SK-N-SH (cell line): ENCODE measurements around the gene SFXN5. TPM values are rescaled to one million over a fixed set of nuclear protein-coding genes. Genes with fewer than 3 reads are reported as not detected.

Experiments used
- CTCF ChIA-PET: fragments of 300-600, 350-600 bp; formaldehyde crosslinking; extraction: SDS; loops from one replicate; lab custom pipeline; 2021; lab: Yijun Ruan, JAX
- POLR2A ChIA-PET: fragments of 350-600 bp; sonication (Branson Sonifier 250); formaldehyde crosslinking; extraction: SDS; loops from one replicate; lab custom pipeline; 2020; ENCODE audit warnings: antibody characterized with exemption, inconsistent platforms; lab: Yijun Ruan, JAX
- DNase-seq: peaks from one replicate; pipeline ENCODE4 v3.0.0; 2012
- H2AFZ ChIP-seq: fragments of 200-600 bp; sonication (generic); 2 replicates; pipeline ENCODE4 v1.8.1; 2016; ENCODE audit warnings: antibody characterized with exemption, mild to moderate bottlenecking, low read depth
- H3F3A ChIP-seq: fragments of 200-600 bp; sonication (generic); replicated peaks from 2 replicates; pipeline ENCODE3; 2016; ENCODE audit warnings: antibody characterized with exemption, mild to moderate bottlenecking; ENCODE audit not compliant: insufficient read depth
- H3K27ac ChIP-seq, 2 experiments: fragments of 200-500 bp in 1 of 2; fragments of 200-600 bp in 1 of 2; sonication (Bioruptor generic) in 1 of 2; sonication (generic), shearing (Covaris generic) in 1 of 2; 2 replicates each; pipeline versions ENCODE4 v1.5.1 to v1.6.1; 2014 to 2016; ENCODE audit warnings: low read depth in 2 of 2, inconsistent platforms in 1 of 2, low read length in 1 of 2, mild to moderate bottlenecking in 1 of 2, mixed read lengths in 1 of 2
- H3K27me3 ChIP-seq: fragments of 200-600 bp; sonication (generic), shearing (Covaris generic); 2 replicates; pipeline ENCODE4 v1.6.1; 2016; ENCODE audit warnings: mixed run types; ENCODE audit not compliant: insufficient read depth
- H3K36me3 ChIP-seq, 2 experiments: fragments of 200-500 bp in 1 of 2; fragments of 200-600 bp in 1 of 2; sonication (Bioruptor generic) in 1 of 2; sonication (generic) in 1 of 2; replicated peaks in 1 of 2; 2 replicates each; pipeline versions ENCODE3 to v1.5.1; 2014 to 2016; ENCODE audit warnings: low read length in 1 of 2, mild to moderate bottlenecking in 1 of 2; ENCODE audit not compliant: insufficient read depth in 2 of 2, control insufficient read depth in 1 of 2
- H3K4me1 ChIP-seq, 2 experiments: fragments of 200-500 bp in 1 of 2; fragments of 200-600 bp in 1 of 2; sonication (Bioruptor generic) in 1 of 2; sonication (generic), shearing (Covaris generic) in 1 of 2; 2 replicates each; pipeline versions ENCODE4 v1.5.1 to v1.6.1; 2014 to 2016; ENCODE audit warnings: low read depth in 1 of 2, low read length in 1 of 2, mixed run types in 1 of 2; ENCODE audit not compliant: insufficient read depth in 2 of 2, control insufficient read depth in 1 of 2
- H3K4me2 ChIP-seq: fragments of 200-600 bp; sonication (generic), shearing (Covaris generic); 2 replicates; pipeline ENCODE4 v1.6.1; 2017; ENCODE audit warnings: mixed run types
- H3K4me3 ChIP-seq, 2 experiments: fragments of 200-500 bp in 1 of 2; fragments of 200-600 bp in 1 of 2; sonication (Bioruptor generic) in 1 of 2; sonication (generic), shearing (Covaris generic) in 1 of 2; 2 replicates each; pipeline versions ENCODE4 v1.5.1 to v1.8.1; 2014 to 2016; ENCODE audit warnings: low read depth in 2 of 2, inconsistent platforms in 1 of 2, low read length in 1 of 2, mild to moderate bottlenecking in 1 of 2, mixed read lengths in 1 of 2, moderate library complexity in 1 of 2
- H3K79me2 ChIP-seq: fragments of 200-600 bp; sonication (generic); 2 replicates; pipeline ENCODE4 v1.8.1; 2017; ENCODE audit warnings: mild to moderate bottlenecking; ENCODE audit not compliant: insufficient read depth
- H3K9ac ChIP-seq: fragments of 200-600 bp; sonication (generic); 2 replicates; pipeline ENCODE4 v1.6.1; 2017; ENCODE audit warnings: mixed run types
- H3K9me2 ChIP-seq: fragments of 200-600 bp; sonication (generic); 2 replicates; pipeline ENCODE4 v1.6.1; 2017; ENCODE audit warnings: mixed run types
- H3K9me3 ChIP-seq: fragments of 200-600 bp; sonication (generic); 2 replicates; pipeline ENCODE4 v1.6.1; 2017; ENCODE audit warnings: mixed run types, mild to moderate bottlenecking, moderate library complexity
- H4K20me1 ChIP-seq: fragments of 200-600 bp; sonication (generic); 2 replicates; pipeline ENCODE4 v1.6.1; 2017; ENCODE audit warnings: mild to moderate bottlenecking, mixed run types; ENCODE audit not compliant: insufficient read depth
- CHD2 ChIP-seq: fragments of 150-350 bp; IDR thresholded peaks from 2 replicates; pipeline ENCODE4 v1.6.1; 2018; ENCODE audit warnings: low read length; ENCODE audit not compliant: partially characterized antibody
- EZH2phosphoT487 ChIP-seq: fragments of 200-600 bp; sonication (generic); IDR thresholded peaks from 2 replicates; pipeline ENCODE4 v1.6.1; 2017; ENCODE audit warnings: low read depth, mixed run types, mild to moderate bottlenecking, antibody characterized with exemption, moderate library complexity, borderline replicate concordance
- FOXM1 ChIP-seq: IDR thresholded peaks from 2 replicates; pipeline ENCODE4 v1.4.0; 2012; ENCODE audit warnings: low read depth, mild to moderate bottlenecking
- GABPA ChIP-seq: IDR thresholded peaks from 2 replicates; pipeline ENCODE4 v1.4.0; 2012; ENCODE audit warnings: low read depth, mild to moderate bottlenecking
- JUND ChIP-seq: IDR thresholded peaks from 2 replicates; pipeline ENCODE4 v1.4.0; 2012
- MAX ChIP-seq: IDR thresholded peaks from 2 replicates; pipeline ENCODE4 v1.4.0; 2012; ENCODE audit warnings: low read depth
- MEF2A ChIP-seq: IDR thresholded peaks from 2 replicates; pipeline ENCODE4 v1.4.0; 2012; ENCODE audit warnings: low read depth, borderline replicate concordance
- MXI1 ChIP-seq: IDR thresholded peaks from 2 replicates; pipeline ENCODE4 v1.6.1; 2012; ENCODE audit warnings: mild to moderate bottlenecking, low read depth, low read length, improper control_type of control experiment
- POLR2AphosphoS5 ChIP-seq: IDR thresholded peaks from 2 replicates; pipeline ENCODE4 v1.6.1; 2012; ENCODE audit warnings: low read depth, low read length
- RAD21 ChIP-seq: IDR thresholded peaks from 2 replicates; pipeline ENCODE4 v1.6.1; 2012; ENCODE audit warnings: mild to moderate bottlenecking, low read length
- SMC3 ChIP-seq: IDR thresholded peaks from 2 replicates; pipeline ENCODE4 v1.6.1; 2012; ENCODE audit warnings: low read depth, low read length, improper control_type of control experiment
- TAF1 ChIP-seq: IDR thresholded peaks from 2 replicates; pipeline ENCODE4 v1.6.1; 2012; ENCODE audit warnings: low read depth, mild to moderate bottlenecking, low read length, moderate library complexity, borderline replicate concordance
- TCF12 ChIP-seq: IDR thresholded peaks from 2 replicates; pipeline ENCODE4 v1.4.0; 2012
- USF2 ChIP-seq: fragments of 150-350 bp; IDR thresholded peaks from 2 replicates; pipeline ENCODE4 v1.6.1; 2017; ENCODE audit warnings: antibody characterized with exemption, low read length, low read depth, borderline replicate concordance
- YY1 ChIP-seq: IDR thresholded peaks from 2 replicates; pipeline ENCODE4 v1.4.0; 2012; ENCODE audit warnings: low read depth, mild to moderate bottlenecking
- ZBTB33 ChIP-seq: IDR thresholded peaks from 2 replicates; pipeline ENCODE4 v1.4.0; 2012; ENCODE audit warnings: low read depth, borderline replicate concordance
- WGBS: methylation state at CpG from one replicate; pipeline ENCODE4 v1.1.6; 2017; ENCODE audit warnings: low lambda C conversion rate; 5-methylcytosine and 5-hydroxymethylcytosine counted together
- polyA plus RNA-seq, 3 experiments: library from polyadenylated mRNA; depleted of rRNA; stranded (reverse); fragments of >200 nt; gene quantifications; 2 replicates each; pipeline ENCODE4 v1.2.3, GENCODE V29; 2012
- TF ChIP-seq, protein P1 (sequence below): IDR thresholded peaks from 2 replicates; pipeline ENCODE4 v1.4.0; 2012; ENCODE audit warnings: low read depth, borderline replicate concordance

Gene SFXN5
- polyA plus RNA-seq, 1 of the 3 experiments (the other 2 are of a cell fraction): 9.9 TPM

DNA sequence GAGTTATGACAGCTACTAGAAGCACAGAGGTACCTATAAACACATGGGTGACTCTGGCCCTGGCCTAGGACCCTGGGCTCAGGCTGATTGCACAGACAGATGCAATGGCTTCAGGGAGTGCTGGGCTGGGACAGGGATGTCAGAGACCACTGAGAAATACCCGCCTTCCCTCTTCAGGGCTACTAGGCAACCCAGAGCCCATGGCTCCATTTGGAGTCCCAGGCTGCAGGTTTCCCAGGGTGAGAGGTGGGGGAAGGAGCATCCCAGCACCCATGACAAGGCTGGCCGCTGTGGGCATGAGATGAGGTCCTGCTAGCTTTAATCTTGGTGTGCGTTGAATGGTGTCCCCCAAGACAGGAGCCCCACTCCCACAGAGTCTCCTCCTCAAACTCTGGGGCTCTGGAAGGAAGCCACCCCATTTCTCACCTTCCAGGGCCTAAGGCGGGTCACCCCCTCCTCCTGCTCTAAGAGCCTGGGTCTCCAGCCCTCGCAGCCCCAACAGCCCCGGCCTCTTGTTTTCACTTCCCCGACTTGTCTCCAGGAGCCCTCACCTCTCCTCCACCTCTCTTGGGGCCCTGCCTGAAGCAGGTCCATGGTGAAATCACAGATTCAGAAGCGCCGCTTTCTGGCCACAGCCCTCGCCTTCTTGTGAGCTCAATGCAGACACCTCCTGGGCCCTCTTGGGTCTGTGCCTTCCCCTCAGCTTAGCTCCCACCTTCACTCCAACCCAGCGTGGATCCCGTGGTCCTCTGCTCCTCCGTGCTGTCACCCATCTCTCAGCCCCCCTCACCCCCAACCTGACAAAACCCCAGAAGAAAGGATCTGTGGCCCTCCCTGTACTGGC lies 112.7 kb downstream of the SFXN5 start:
- H3K4me1 ChIP-seq: peaks cover 0 to 6% of the 10 kb centered on the region in 2 experiments; a peak in 1 of 4 replicates
- no peak overlapping the region for H3K27ac ChIP-seq
- no peaks in the 10 kb centered on the region for H3F3A ChIP-seq
- H3K9me3 ChIP-seq: no peaks in the 10 kb centered on the region
- TF ChIP-seq MXI1 (no peak), MAX (no peak), TAF1 (no peak), FOXM1 (no peak), POLR2AphosphoS5 (no peak), YY1 (no peak), JUND (no peak), TCF12 (no peak), USF2 (no peak), SMC3 (no peak), EZH2phosphoT487 (no peak), MEF2A (no peak), ZBTB33 (no peak), CHD2 (no peak), RAD21 (no peak), GABPA (no peak)
- TF ChIP-seq, protein P1, sequence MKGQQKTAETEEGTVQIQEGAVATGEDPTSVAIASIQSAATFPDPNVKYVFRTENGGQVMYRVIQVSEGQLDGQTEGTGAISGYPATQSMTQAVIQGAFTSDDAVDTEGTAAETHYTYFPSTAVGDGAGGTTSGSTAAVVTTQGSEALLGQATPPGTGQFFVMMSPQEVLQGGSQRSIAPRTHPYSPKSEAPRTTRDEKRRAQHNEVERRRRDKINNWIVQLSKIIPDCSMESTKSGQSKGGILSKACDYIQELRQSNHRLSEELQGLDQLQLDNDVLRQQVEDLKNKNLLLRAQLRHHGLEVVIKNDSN: no peak
- TF ChIP-seq, all 33 proteins: peak for 0
- Histone ChIP-seq H3K27me3 (no peaks in the 10 kb centered on the region), H4K20me1 (no peaks in the 10 kb centered on the region), H3K9me2 (no peaks in the 10 kb centered on the region), H3K79me2 (no peaks in the 10 kb centered on the region), H3K4me3 (no peak overlapping the region), H2AFZ (no peak overlapping the region), H3K4me2 (no peak overlapping the region), H3K9ac (no peak overlapping the region), H3K36me3 (no peaks in the 10 kb centered on the region)
- CTCF ChIA-PET: interaction anchor here (1.0 to 1.8 kb wide), 3 partner anchors 11 to 66 kb away, joined by 3 to 5 read pairs (median 4); no protein-coding TSS in a partner anchor
- no peak for DNase-seq
- 92% methylated on average over 12 of the region's 13 CpGs for WGBS
- POLR2A ChIA-PET: no interaction called here
